ENCODE results near the gene QSOX2.

The QSOX2 gene

DNA sequence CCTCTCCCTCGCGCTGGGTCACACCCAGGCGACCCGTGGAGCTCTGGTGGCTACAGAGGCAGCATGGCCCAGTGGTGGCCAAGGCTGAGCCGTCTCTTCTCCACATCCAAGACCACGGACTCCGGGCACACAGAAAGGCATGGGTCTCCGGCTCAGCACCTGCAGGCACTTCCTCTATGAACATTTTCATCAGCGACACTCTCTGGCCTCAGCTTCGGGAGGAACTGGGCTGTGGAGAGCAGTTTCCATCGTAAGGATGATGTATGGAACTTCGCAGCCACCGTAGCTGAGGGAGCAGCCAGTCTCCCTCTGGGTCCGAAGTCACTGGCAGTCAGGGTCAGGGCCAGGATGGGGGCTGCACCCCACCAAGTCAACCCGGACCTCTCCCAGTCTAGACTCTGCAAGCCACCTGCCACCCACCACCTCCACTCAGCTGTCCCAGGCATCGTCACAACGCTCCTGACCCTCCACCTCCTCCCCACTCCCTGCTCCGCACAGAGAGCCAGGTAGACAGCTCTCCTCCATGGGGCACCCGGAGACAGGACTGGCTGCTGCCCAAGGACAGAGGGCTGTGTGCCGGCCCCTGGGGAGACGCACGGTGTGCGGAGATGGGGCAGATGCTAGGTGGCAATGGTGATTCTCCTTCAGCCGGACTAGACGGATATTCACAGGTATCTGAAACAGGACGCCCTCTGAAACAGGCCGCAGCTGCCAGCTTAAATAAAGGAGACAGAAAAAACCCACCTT is 9.7 kb downstream of the QSOX2 start:
- DNase-seq, result no peak

DNA sequence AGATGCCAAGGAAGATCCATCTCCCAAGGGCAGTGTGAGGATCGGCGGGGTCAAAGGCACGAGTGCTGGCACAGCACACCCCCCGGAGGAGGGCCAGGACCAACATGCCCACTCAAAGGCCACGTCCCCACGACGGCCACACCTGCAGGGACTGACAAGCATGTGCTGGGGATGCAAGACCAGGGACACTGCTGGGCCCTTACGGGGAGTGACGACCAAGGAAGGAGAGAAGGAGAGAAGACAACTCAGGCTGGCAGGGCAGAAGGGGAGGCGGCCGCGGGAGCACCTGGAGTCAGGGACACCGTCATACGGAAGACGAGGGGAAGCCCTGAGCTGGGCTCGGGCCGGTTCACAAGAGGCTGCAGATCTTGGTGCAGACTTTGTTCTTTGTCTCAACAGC is 10.4 kb downstream of the QSOX2 start:
- DNase-seq, result no peak

DNA sequence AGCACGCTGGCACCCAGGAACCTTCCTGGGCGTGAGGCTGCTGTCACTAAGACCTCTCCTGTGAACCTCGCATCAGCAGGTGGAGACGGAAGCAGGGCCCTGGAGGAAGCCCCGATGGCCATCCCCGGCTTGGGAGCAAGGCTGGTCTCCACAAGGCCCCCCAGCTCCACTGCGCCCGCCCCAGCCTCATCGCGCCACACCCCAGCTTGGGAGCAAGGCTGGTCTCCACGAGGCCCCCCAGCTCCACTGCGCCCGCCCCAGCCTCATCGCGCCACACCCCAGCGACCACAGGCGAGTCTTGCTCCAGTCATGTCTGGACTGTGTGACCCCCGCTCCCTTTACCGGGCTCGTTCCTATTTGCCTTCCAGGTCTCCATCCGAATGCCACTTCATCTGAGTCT is 11.0 kb downstream of the QSOX2 start:
- DNase-seq, result no peak

DNA sequence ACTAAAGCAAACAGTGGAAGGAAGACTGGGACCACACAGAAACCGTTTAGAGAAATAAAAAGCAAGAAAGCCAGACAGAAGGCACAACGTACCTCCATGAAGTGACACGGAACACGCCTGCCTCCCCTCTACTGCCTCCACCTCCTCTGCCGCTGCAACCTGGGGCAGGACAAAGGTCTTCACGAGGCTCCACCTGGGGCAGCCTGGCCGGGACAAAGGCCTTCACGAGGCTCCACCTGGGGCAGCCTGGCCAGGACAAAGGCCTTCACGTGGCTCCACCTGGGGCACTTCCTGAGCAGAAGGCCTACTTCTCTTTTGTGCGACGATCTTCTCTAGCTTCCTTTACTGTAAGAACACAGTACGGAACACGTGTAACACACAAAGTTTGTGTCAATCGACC is 11.7 kb downstream of the QSOX2 start:
- no peak for DNase-seq

DNA sequence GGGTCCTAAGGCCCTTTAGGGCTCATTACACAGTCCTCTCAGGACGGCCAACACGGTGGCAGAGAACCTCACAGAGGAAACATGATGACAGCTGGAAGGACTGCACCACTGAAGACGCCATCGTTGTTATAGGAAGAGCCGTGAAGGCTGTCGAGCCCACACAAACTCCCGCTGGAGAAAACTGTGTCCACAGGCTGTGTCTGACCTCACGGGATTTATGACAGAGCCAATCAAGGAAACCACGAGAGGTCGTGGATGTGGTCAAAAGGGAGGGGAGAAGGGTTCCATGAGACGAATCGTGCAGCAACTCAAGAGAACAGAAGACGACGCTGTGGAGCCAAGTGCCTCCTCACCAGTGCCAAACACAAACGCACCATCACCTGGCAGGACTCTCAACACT is 12.2 kb downstream of the QSOX2 start:
- no peak for DNase-seq

DNA sequence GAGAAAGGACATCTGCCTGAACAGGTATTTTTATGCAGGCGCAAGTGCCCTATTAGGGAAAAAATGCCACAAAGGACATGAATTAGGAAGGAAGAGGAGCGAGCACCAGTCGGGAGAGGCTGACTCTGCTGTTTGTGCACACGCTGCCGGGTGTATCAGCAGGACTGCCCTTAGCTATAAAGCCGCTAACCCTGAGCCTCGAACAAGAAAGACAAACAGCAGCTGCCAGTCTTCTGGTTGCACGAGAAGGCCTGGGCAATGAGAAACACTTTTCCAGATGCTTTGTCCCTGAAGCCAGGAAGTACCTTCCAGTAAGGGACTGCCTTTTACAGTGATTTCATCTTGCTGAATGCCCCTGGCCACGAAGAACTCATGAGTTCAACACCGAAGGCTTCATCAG is 12.6 kb downstream of the QSOX2 start:
- DNase-seq, result no peak

DNA sequence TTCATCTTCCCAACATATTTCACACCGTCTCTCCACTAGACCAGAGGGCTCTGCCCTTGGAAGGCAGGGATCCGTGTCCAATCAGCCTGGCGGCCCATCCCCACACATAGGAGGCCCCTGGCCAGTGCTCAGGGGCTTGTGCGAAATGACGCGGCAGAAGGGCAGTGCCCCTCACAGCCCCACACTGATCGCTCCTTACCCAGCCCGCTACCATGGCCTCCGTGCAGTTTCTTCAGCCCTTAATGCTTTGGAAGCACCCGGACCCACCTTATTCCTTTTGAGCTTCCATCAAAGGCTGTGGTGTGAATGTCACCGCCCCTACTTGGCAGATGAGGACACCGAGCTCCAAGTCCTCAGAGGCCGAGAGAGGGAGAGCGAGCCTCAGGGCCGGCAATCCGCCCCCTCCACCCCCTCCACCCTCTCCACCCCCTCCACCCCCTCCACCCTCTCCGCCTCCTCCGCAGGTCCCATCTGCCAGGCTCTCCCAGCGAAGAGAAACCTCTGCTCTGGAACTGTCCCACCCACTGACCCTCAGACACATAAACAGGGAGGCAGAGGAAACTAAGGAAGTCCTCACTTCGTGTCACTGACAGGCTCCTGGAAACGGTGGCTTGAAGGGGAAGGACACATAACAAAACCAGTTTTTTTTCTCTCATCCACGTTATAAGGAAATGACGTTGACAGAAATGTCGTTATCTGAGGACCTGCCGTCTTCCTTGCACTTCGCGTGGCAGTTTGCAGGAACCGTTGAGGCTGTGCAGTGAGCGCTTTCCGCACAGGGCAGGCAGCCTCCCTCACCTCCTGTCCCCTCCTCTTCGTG is 13.9 kb downstream of the QSOX2 start:
- no peak for DNase-seq

DNA sequence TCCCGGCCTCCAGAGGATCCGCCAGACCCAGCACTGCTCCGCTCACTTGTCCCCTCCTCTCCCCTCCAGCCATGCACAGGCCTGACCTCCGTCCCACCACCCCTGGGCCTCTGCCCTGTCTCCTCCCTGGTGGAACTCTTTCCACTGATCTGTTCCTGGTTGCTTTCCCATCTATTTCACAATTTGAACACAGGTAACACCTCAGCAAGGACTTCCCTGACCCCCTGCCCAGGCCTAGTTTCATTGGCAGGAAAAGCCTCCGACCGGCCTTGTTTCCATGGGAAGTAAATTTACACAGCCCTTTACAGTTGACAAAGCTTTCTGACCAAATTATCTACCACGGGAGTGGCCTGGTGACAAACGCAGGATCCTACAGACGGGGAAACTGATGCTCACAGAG is 14.8 kb downstream of the QSOX2 start:
- DNase-seq, result no peak

DNA sequence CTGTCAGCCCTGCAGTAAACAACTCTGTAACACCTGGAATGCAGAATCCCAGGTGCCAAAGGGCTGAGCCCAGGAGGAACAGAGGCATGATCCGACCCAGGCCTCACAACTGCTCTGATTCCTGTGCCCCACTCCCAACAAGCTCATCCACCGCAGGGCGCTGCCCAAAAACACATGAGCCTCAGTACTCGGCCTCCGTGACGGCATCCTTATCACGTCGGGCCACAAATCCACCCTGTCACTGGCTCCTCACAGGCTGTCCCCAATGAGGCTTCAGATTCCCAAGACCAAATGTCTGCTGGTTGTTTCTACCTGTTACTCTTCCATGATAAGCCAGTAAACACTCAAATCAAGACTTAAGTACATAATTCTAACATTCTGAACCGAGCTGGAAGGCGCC is 15.2 kb downstream of the QSOX2 start:
- no peak for DNase-seq

DNA sequence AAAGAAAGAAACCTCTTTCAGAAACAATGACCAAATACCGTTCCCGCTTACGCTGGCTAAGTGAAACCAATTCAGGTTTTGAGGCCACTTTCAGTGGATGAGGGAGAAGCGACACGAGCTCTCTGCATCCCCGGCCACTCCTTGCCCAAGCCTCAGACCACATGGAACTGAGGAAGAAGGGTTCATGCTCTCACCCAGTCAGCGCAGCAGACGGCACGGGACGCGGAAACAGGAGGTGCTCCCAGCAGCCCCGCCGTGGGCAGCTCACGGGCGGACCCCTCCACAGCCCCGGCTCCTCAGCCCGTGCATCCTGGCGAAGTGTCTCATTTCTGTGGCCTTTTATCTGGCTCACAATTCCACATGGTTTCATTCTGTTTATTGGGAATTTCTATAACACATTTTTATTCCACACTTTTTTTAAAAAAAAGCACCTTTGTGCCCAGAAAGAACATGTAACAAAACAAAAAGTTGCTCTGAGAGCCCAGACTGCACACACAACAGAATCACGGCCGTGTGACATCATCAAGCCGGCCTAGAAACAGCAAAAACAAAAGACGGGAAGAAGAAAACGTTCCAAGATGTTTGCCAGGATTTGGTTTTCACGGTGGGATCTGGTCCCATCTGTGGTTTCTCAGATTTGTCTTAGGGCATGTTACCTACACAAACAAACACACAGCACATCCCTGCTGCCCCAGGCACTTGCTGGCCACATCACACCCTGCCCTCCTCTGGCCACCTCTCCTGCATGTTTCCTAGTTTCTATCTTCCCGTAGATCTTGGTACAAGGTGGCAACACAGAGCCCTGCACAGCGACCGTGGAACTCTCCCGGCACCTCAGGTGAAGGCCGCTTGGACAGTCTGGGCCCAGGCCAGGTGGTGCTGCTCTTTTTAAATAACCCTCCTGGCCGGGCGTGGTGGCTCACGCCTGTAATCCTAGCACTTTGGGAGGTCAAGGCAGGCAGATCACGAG is 16.2 kb downstream of the QSOX2 start:
- no peak for DNase-seq

DNA sequence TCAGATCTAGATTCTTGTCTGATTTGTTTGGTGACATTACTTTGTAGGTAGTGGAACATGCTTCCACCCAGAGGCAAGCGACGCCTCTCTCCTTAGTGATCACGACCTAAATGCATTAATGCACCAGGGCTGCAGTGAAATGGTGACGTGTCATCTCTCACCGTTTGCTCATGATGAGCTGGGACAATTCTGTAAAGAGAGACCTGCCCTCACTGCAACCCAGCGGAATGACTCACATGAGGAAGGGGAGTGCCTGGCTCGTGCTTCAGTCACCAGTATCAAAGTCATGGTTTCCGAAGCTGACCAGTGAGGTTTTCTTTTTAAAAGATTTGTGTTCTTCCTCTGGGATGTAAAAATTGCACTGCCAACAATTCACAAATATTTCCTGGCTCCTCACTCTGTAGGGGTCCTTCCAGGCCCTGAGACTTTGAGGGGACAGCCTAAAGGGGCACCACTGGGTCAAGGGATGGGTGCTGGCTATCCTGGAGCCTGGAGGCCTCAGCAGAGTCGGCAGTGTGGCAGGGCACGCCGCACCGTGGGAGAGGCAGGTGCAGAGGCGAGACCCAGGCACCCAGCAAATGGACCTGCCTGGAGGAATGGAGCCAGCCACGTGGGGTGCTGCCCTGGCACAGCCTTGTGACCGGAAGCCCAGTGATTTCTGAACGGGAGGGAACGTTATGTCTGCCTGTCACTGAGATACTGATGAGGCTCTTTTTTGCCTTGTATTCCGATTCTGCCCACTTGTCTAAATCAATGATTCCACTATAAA is 17.3 kb downstream of the QSOX2 start:
- peak; percentile 14 for DNase-seq

DNA sequence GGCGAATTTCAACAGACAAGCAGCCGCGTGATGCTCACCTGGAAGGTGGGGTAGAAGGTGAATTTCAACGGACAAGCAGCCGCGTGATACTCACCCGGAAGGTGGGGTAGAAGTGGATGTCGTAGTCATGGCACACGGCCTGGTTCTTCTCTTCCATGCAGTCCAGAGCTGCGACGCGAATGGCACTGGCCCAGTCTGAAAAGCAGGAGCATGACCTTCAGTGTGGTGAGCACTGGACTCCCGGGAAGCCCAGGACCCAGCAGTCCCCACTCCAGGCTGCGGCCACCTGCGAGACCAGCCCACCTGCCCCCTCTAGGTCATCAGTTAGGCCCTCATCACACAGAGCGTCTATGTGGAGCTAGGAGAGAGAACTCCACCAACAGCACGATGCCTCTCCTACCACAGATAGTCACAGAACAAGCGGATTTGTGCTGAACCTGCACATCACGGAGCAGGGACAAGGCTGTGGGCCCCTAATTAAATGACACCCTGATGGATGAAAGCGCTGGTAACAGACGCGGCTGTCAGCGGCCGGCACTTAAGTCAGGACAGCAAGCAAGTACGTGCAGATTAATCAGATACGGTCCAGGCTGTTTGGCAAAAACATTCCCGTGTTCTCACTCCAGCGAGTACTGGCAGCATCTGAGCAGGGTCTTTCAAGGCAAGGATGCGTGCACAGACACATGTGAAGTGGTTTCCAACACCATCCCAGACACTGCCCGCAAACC is 18.8 kb downstream of the QSOX2 start:
- no peak for DNase-seq

DNA sequence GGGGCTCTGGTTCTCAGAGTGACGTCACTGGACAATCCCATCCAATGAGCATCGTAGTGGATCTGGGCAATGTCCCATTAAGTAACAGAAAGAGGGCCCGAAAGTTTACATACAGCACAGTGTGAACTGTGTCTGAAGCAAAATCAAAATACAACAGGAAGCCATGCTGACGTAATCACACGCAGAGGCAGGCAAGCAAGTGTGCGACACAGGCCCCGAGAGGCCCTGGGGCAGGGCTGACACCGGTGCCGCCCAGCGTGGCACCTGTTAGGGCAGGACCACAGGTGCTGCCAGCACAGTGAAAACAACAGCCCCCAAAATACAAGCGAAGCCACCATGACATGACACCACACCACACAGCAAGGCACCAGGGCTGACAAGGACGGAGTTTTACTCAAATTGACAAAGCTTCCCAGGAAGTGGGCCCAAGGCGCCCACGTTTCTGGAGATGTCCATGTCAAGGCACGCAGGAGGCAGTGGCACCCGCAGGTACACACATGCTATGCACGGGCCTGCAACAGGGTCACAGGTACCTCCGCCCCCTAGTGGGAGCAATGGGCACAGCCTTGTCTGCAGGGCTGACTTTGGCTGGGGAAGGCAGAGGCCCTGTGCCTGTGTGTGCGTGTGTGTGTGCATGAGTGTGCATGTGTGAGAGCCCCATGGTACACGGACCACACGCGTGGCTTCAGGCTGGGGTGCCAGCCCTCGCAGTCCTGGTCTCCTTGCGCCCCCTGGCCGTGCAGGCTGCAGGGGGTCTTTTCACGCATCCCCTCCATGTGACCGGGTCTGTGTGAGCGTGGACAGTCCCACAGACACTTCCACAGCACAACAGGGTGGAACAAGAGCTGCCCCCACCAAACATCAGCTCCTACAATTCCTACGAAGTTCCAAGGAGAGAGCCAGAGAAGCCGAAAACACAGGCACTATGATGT is 19.6 kb downstream of the QSOX2 start:
- DNase-seq, result peak; percentile 31

DNA sequence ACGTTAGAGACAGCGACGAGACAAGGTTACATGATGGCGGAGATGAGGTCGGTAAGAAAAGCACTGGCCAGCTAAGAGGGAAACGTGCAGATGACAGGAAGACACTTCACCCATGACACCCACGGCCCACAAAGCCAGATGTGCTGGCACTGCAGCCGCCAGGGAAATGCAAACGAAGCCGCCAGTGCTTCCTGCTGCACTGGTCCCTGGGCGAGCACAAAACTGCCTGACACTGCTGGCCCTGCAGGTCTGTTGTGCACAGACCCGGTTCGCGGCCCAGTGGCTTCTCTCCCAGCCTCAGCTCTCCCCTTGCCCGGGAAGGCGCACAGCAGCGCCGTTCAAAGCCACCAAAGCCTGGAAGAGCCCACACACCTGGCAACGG is 20.3 kb downstream of the QSOX2 start:
- DNase-seq, result no peak

DNA sequence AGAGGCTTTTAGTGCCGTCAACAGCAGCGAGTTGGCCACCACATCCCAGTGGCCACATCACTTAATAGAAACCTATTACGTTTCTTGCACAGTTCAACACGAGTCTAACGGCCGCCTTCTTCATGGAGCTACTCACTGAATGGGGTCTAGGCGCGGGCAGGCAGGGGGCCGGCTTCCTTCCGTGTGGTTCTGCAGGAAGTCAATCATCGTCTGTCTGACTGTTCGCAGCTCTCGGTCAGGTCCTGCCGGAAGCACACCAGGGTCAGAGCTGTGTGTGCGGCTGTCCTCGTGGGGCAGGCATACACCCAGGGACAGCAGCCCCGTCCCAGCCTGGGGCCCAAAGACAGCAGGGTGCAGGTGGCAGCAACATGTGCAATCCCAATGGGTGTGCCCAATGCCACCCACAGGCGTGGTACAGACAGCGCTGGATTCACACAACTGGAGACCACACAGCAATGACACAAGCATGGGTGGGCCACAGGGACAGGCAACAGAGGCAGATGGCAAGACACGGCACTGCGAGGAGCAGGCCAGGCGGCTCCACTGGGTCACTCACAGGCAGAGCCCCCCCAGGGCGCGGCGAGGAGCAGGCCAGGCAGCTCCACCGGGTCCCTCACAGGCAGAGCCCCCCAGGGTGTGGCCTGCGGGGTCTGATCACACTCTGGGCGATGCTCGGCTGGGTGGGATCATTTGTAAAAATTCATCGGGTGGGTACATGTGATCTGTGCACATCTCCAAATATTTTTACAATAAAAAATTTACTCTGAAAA is 21.6 kb downstream of the QSOX2 start:
- DNase-seq, result no peak

DNA sequence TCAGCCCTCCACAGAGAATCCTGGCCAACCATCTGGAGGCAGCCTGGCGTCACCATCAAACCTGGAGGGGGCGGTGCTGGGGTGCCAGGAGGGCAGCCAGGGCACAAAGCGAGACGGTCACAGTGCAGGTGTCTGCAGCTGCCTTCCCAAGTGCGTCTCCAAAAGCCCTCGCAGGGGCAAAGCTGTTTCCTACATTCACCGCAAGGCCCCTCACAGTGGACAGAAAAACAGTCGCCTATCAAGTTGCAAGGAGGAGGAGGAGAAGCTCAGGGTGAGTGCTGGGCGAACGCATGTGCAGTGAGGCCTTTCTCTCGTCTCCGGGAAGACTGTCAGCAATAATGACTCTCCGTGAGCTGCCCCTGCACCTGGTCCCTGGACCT is 22.7 kb downstream of the QSOX2 start:
- DNase-seq, result no peak

DNA sequence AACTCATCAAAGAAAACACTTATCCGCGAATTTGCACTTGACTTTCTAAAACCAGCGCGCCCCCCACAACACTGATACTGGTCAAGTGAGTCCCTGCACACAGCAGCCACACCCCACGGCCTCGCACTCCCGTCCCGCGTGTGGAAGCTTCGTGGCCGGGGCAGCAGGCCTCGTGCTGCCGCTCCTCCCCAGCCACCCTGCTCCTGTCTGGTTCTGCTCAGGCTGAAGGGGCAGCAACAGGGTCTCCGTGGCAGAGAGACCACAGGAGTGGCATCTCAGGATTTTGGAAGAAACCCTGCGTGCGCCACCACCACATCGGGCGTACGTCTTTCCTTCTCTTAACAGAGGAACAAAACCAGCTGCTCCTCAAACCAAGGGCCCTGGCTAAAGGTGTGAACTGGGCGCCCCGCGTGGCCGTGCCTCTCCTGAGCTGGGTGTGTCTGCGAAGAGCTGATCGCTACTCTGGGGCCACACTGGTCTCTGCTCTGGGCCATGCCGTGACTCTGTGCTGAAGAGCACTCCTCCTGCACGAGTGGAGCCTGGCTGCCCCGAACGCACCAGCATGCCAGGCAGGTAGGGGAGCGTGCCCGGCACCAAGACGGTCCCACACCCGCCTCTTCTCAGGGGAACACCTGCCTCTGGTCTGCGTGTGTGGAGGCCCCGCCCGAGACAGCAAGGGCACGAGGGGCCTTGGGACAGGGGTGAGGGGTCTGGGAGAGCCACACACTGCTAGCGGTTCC is 23.3 kb downstream of the QSOX2 start:
- no peak for DNase-seq

DNA sequence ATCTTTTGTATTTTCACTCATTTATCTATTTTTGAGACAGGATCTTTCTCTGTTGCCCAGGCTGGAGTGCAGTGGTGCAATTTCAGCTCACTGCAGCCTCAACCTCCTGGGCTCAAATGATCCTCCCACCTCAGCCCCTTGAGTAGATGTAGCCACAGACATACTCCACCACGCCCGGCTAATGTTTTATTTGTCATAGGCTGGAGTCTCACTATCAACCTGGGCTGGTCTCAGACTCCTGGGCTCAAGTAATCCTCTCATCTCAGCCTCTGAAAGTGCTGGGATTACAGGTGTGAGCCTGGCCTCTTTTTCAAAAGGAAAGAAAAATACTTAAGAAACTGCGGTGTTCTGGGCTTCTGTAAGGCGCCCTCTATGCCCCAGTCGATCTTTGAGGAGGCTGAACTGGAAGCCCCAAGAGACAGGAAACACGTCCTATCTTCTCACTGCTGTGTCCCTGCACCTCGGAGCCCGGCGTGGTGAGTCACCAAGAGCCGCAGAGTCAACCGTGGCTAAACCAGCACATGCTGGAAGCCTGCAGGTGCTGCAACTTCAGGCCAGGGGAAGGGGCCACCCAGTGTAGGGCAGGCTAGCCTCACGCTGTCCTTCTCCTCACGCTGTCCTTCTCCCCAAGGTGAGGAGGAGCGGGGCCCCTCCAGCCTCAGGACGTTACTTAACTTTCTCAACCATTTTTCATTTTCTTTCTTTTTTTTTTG is 25.4 kb downstream of the QSOX2 start:
- DNase-seq, result no peak

DNA sequence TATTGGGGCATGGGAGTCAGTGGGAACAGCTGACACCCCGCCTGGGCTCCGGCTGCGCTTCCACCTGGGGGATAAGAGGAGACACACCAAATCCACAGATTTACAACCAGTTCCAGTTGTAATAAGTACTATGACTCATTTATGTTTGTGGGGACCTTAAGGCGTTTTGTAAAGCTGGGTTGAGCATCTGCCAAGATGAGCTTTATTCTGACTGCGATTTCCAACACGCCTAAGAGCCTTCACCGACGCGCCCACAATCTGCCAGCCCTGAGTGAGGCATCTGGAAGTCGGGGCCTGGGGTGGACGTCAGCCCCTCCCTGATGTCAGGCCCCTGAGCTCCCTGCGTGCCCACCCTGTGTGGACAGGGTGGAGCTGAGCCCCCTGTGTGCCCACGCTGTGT is 26.3 kb downstream of the QSOX2 start:
- DNase-seq, result no peak
